C4-2B (cell line): ENCODE results near the gene AKAIN1.

ENCODE experiments used
- H3K27ac ChIP-seq: fragments of 450-650 bp; 2 replicates; pipeline ENCODE4 v1.5.1; 2017
- CTCF ChIP-seq: fragments of 450-650 bp; conservative IDR thresholded peaks from 2 replicates; pipeline ENCODE4 v1.5.1; 2017; ENCODE audit warnings: mild to moderate bottlenecking
- ZFX ChIP-seq: fragments of 450-650 bp; IDR thresholded peaks from 2 replicates; pipeline ENCODE4 v1.6.1; 2017

AKAIN1 gene, protein sequence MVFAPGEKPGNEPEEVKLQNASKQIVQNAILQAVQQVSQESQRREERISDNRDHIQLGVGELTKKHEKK

DNA sequence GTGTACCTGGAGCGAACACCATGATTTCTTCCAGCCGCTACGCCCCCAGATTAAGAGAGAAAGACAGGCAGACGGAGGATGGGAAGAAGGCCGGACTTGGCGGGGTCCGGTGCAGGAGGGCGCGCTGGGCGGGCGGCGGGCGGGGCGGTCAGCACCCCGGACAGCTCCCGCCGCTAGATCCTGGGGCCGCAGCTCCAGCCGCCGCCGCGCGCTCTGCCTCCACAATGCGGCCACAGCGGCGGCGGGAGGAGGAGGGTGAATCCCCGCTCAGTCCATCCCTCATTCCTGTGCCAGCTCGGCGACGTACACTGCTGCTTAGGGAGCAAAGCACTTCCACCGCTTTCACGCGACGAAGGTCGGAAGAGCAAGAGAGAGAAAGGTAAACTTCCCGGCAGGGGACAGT is at the start of gene AKAIN1:
AKAIN1 (minus strand) TSS at position 226 of the 403 bp plus-strand sequence; CDS start at position 22, 204 bp downstream.
- H3K27ac ChIP-seq: no peak within 1 kb of the TSS
- TF ChIP-seq ZFX: no peak
- TF ChIP-seq CTCF: no peak

GRCh38 chr18:5244941-5245340 is 47.9 kb upstream of the AKAIN1 start:
- TF ChIP-seq CTCF (no peak), ZFX (no peak)

DNA sequence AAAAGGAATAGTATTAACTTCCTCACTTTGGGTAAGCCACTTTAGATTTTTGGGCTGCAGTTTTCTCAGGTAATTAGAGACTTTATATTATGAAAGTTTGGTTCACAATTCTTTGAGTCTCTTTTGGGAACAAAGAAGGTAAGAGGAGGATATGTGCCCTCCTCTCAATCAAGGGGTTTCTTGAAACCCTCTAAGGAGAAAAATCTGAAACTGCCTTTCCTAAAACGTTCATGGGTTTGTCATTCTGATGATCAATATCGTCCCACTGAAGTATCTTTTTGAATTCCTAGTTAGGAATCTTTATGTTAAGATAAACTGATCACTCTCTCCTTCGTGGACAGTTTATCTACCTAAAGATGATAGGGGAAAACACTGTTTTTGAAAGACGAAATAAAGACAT is 42.4 kb upstream of the AKAIN1 start:
- H3K27ac ChIP-seq: no peak overlapping the region

More at GRCh38 chr18:5244941-5245340, 47.9 kb upstream of the AKAIN1 start:
- no peak overlapping the region for H3K27ac ChIP-seq

GRCh38 chr18:5238371-5238976 is 41.4 kb upstream of the AKAIN1 start:
- peak overlapping the region; percentile 91 for H3K27ac ChIP-seq
- no peak for TF ChIP-seq ZFX

More for the DNA sequence above, 42.4 kb upstream of the AKAIN1 start:
- TF ChIP-seq ZFX (no peak), CTCF (no peak)

DNA sequence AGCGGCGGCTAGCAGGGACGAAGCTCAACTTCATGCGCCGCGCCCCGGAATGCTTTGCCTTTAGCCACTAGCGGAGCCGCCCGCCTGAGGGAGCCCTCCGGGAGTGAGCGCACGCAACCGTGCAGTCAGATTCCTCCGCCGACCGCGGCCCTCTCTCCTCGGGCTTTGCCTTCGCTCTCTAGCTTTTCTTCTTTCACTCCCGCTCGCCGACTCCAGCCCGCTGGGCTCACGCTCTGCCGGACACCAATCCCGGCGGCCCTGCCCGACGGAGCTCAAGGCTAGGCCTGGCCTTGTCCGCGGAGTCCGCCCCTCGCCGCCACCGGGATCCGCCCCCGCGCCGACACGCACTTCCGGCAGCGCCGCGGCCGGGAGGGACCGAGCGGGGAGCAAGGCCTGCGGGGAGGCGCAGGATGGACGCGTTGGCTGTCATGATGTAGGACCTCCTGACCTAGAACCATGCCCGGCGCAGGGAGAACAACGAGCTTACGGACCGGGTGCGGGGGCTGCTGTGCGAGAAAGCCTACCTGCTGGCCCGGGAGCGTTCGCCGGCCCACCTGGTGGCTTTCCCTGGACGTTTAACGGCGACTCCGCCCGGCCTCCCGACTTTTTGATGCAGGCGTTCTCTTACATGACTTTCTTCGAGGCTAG is 40.8 kb upstream of the AKAIN1 start:
- H3K27ac ChIP-seq: peak overlapping the region; percentile 91
- peak; percentile 98 for TF ChIP-seq ZFX
- no peak for TF ChIP-seq CTCF

DNA sequence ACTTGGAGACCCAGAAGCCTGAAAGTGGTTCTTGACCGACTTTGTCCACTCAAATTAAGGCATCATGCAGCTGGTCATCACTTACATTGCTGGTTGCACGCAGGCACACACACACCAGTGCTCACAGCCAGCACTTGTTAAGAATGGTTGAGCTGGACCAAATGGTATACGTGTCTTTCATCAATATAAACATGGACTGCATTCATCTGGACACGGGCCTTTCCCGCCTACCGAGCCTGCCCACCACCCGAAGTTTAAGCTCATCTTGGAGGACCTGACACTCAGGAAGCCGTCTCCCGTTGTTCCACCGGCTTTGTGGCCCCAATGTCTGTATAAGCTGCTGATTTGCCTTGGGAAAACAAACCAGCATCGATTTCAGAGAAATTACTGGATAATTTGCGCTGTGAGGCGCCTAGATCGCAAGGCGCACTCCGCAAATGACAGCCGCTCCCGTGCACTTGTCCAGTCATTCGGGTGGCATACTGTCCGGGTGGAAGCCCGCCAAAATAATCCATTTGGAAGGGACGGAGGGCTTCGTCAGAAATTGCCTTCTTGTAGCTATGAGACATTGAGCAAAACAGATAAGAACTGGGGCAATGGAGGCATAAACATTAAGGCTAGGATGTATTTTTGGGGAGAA is 40.1 kb upstream of the AKAIN1 start:
- TF ChIP-seq ZFX (no peak), CTCF (no peak)
- peak overlapping the region; percentile 91 for H3K27ac ChIP-seq

GRCh38 chr18:5214583-5215351 is 17.7 kb upstream of the AKAIN1 start:
- H3K27ac ChIP-seq: no peak overlapping the region
- no peak for TF ChIP-seq ZFX
- TF ChIP-seq CTCF: no peak
